Right atrium auricular region (tissue), 2 donors: ENCODE results near the gene LRCH3. TPM values are rescaled to one million over a fixed set of nuclear protein-coding genes. Genes with fewer than 3 reads are reported as not detected.
"Not testable (repeated sequence)": the region's sequence is repeated elsewhere in the genome, so short reads cannot be mapped to it uniquely, and the experiment has no call there.

Experiments used
- DNase-seq: peaks from one replicate; pipeline ENCODE4 v3.0.0-alpha.2; 2019; ENCODE audit warnings: low spot score
- H3K27ac ChIP-seq, 2 donors: fragments of 200-600 bp; sonication (generic); 1 replicate in 1 of 2; 2 replicates in 1 of 2; pipeline ENCODE4 v1.5.1; 2016 to 2019
- H3K27me3 ChIP-seq, 2 donors: fragments of 200-600 bp; sonication (generic); one replicate each; pipeline versions ENCODE4 v1.5.1 to v1.6.0; 2017 to 2019
- H3K36me3 ChIP-seq: fragments of 200-600 bp; sonication (generic); one replicate; pipeline ENCODE4 v1.5.1; 2016
- H3K4me1 ChIP-seq, 2 donors: fragments of 200-600 bp; sonication (generic); one replicate each; pipeline versions ENCODE4 v1.5.1 to v1.6.0; 2017 to 2019
- H3K4me3 ChIP-seq, 2 donors: fragments of 200-600 bp; sonication (generic); 1 replicate in 1 of 2; 2 replicates in 1 of 2; pipeline ENCODE4 v1.5.1; 2017 to 2019; ENCODE audit warnings: mild to moderate bottlenecking in 1 of 2, moderate library complexity in 1 of 2
- H3K9me3 ChIP-seq, 2 donors: fragments of 200-600 bp; sonication (generic); one replicate each; pipeline ENCODE4 v1.5.1; 2019
- CTCF ChIP-seq, 2 donors: fragments of 200-600 bp; sonication (generic); IDR thresholded peaks; one replicate each; pipeline ENCODE4 v1.5.1; 2019; ENCODE audit warnings: antibody characterized with exemption in 2 of 2
- total RNA-seq, 2 donors: library from RNA; depleted of rRNA; stranded (reverse); fragments of >200 nt; gene quantifications; one replicate each; pipeline ENCODE4 v1.1.0, GENCODE V29; 2016

Gene LRCH3
- total RNA-seq, 2 donors from 2014 or later: 22.2 to 23.4 TPM

- H3K27ac ChIP-seq: no peak overlapping the region
- TF ChIP-seq CTCF (IDR thresholded peaks at IDR 0.05): no peak
- no peaks in the 10 kb centered on the region for H3K9me3 ChIP-seq
- no peaks in the 10 kb centered on the region for H3K4me1 ChIP-seq
- peaks cover 52% of the 10 kb centered on the region for H3K36me3 ChIP-seq
- no peak for DNase-seq
- no peaks in the 10 kb centered on the region for H3K27me3 ChIP-seq
- no peak overlapping the region for H3K4me3 ChIP-seq
Observed at GRCh38 chr3:197880491-197881269, 89.6 kb downstream of the LRCH3 start.

GRCh38 chr3:197881270-197881969 lies 90.4 kb downstream of the LRCH3 start:
- Histone ChIP-seq H3K4me3 (no peak overlapping the region), H3K27ac (no peak overlapping the region), H3K9me3 (no peaks in the 10 kb centered on the region), H3K36me3 (peaks cover 48% of the 10 kb centered on the region), H3K27me3 (no peaks in the 10 kb centered on the region), H3K4me1 (no peaks in the 10 kb centered on the region)
- DNase-seq: no peak
- no peak for TF ChIP-seq CTCF (IDR thresholded peaks at IDR 0.05)

- peaks cover 48% of the 10 kb centered on the region for H3K36me3 ChIP-seq
- no peak for DNase-seq
- no peak overlapping the region for H3K27ac ChIP-seq
- H3K4me1 ChIP-seq: no peaks in the 10 kb centered on the region
- H3K9me3 ChIP-seq: no peaks in the 10 kb centered on the region
- H3K4me3 ChIP-seq: no peak overlapping the region
- H3K27me3 ChIP-seq: no peaks in the 10 kb centered on the region
- no peak for TF ChIP-seq CTCF (IDR thresholded peaks at IDR 0.05)
Observed at GRCh38 chr3:197881970-197882338, 90.9 kb downstream of the LRCH3 start.

GRCh38 chr3:197882586-197882985 lies 91.5 kb downstream of the LRCH3 start:
- TF ChIP-seq CTCF (IDR thresholded peaks at IDR 0.05): no peak
- H3K36me3 ChIP-seq: peaks cover 47% of the 10 kb centered on the region

GRCh38 chr3:197883541-197883940 lies 92.5 kb downstream of the LRCH3 start:
- TF ChIP-seq CTCF (IDR thresholded peaks at IDR 0.05): no peak
- no peak overlapping the region for H3K4me3 ChIP-seq
- H3K36me3 ChIP-seq: peaks cover 37% of the 10 kb centered on the region
- H3K4me1 ChIP-seq: no peaks in the 10 kb centered on the region
- DNase-seq: no peak
- no peak overlapping the region for H3K27ac ChIP-seq
- no peaks in the 10 kb centered on the region for H3K9me3 ChIP-seq
- no peaks in the 10 kb centered on the region for H3K27me3 ChIP-seq

More at GRCh38 chr3:197882586-197882985, 91.5 kb downstream of the LRCH3 start:
- Histone ChIP-seq H3K9me3 (no peaks in the 10 kb centered on the region), H3K27ac (no peak overlapping the region), H3K27me3 (no peaks in the 10 kb centered on the region), H3K4me3 (no peak overlapping the region), H3K4me1 (no peaks in the 10 kb centered on the region)
- DNase-seq: no peak

GRCh38 chr3:197884330-197884729 lies 93.3 kb downstream of the LRCH3 start:
- not testable (repeated sequence) for H3K27ac ChIP-seq, H3K4me3 ChIP-seq, DNase-seq, H3K27me3 ChIP-seq, H3K9me3 ChIP-seq, H3K4me1 ChIP-seq
- H3K36me3 ChIP-seq: peaks cover 30% of the 10 kb centered on the region

GRCh38 chr3:197886052-197886451 lies 95.0 kb downstream of the LRCH3 start:
- H3K4me1 ChIP-seq, H3K27ac ChIP-seq, H3K9me3 ChIP-seq, H3K4me3 ChIP-seq, DNase-seq, H3K27me3 ChIP-seq: not testable (repeated sequence)
- peaks cover 21% of the 10 kb centered on the region for H3K36me3 ChIP-seq

- not testable (repeated sequence) for H3K27ac ChIP-seq, DNase-seq, H3K4me1 ChIP-seq, H3K9me3 ChIP-seq, H3K27me3 ChIP-seq, H3K4me3 ChIP-seq
- H3K36me3 ChIP-seq: peaks cover 12% of the 10 kb centered on the region
Observed at GRCh38 chr3:197887430-197888053, 96.5 kb downstream of the LRCH3 start.
